H9 (cell line): ENCODE measurements around the gene ODAD2. TPM values are rescaled to one million over a fixed set of nuclear protein-coding genes. Genes with fewer than 3 reads are reported as not detected.

Experiments used
- DNase-seq: peaks from one replicate; pipeline ENCODE4 v3.0.0-alpha.2; 2017
- H2AFZ ChIP-seq: one replicate; pipeline ENCODE4 v1.6.1; 2013; ENCODE audit warnings: mild to moderate bottlenecking, low read length, control low read depth, moderate library complexity
- H2AK5ac ChIP-seq: 2 replicates; pipeline ENCODE4 v1.6.1; 2013; ENCODE audit warnings: low read length, control low read depth, mixed read lengths; ENCODE audit not compliant: insufficient read length
- H2BK120ac ChIP-seq: one replicate; pipeline ENCODE4 v1.6.1; 2013; ENCODE audit warnings: low read depth, mild to moderate bottlenecking, low read length, control low read depth, inconsistent platforms; ENCODE audit not compliant: poor library complexity, severe bottlenecking
- H2BK12ac ChIP-seq: 2 replicates; pipeline ENCODE4 v1.6.1; 2013; ENCODE audit warnings: low read length, control low read depth, mixed read lengths, low read depth; ENCODE audit not compliant: insufficient read length
- H2BK15ac ChIP-seq: 2 replicates; pipeline ENCODE4 v1.6.1; 2013; ENCODE audit warnings: low read depth, low read length, control low read depth
- H2BK20ac ChIP-seq: one replicate; pipeline ENCODE4 v1.6.1; 2013; ENCODE audit warnings: low read depth, mild to moderate bottlenecking, low read length, control low read depth, inconsistent platforms; ENCODE audit not compliant: poor library complexity, severe bottlenecking
- H2BK5ac ChIP-seq: 2 replicates; pipeline ENCODE4 v1.6.1; 2013; ENCODE audit warnings: low read length, control low read depth, mixed read lengths; ENCODE audit not compliant: insufficient read length
- H3K14ac ChIP-seq: 2 replicates; pipeline ENCODE4 v1.6.1; 2013; ENCODE audit warnings: low read length, control low read depth; ENCODE audit not compliant: insufficient read depth
- H3K18ac ChIP-seq: 2 replicates; pipeline ENCODE4 v1.6.1; 2013; ENCODE audit warnings: low read depth, mild to moderate bottlenecking, mixed read lengths, low read length, control low read depth; ENCODE audit not compliant: insufficient read length
- H3K23ac ChIP-seq: 2 replicates; pipeline ENCODE4 v1.6.1; 2013; ENCODE audit warnings: low read length, control low read depth, mixed read lengths, low read depth; ENCODE audit not compliant: insufficient read length
- H3K23me2 ChIP-seq: 2 replicates; pipeline ENCODE4 v1.6.1; 2013; ENCODE audit warnings: low read depth, mild to moderate bottlenecking, mixed read lengths, low read length, control low read depth; ENCODE audit not compliant: insufficient read length, poor library complexity, severe bottlenecking
- H3K27ac ChIP-seq: 2 replicates; pipeline ENCODE4 v1.5.1; 2013; ENCODE audit warnings: low read length, control low read depth, mixed read lengths, low read depth; ENCODE audit not compliant: insufficient read length
- H3K27me3 ChIP-seq: 2 replicates; pipeline ENCODE4 v1.6.1; 2013; ENCODE audit warnings: low read length, control low read depth, inconsistent platforms; ENCODE audit not compliant: insufficient read depth
- H3K4ac ChIP-seq: 2 replicates; pipeline ENCODE4 v1.6.1; 2013; ENCODE audit warnings: low read depth, mild to moderate bottlenecking, control low read depth, inconsistent platforms, low read length, moderate library complexity
- H3K4me1 ChIP-seq: 2 replicates; pipeline ENCODE4 v1.6.1; 2013; ENCODE audit warnings: low read length, control low read depth, inconsistent platforms; ENCODE audit not compliant: insufficient read depth
- H3K4me2 ChIP-seq: 2 replicates; pipeline ENCODE4 v1.6.1; 2013; ENCODE audit warnings: low read length, control low read depth, mixed read lengths; ENCODE audit not compliant: insufficient read length, insufficient read depth
- H3K56ac ChIP-seq: 2 replicates; pipeline ENCODE4 v1.6.1; 2013; ENCODE audit warnings: low read depth, mild to moderate bottlenecking, mixed read lengths, low read length, control low read depth; ENCODE audit not compliant: insufficient read length
- H3K79me1 ChIP-seq: 2 replicates; pipeline ENCODE4 v1.6.1; 2013; ENCODE audit warnings: low read depth, mild to moderate bottlenecking, moderate library complexity, low read length, control low read depth, inconsistent platforms; ENCODE audit not compliant: insufficient read depth, poor library complexity, severe bottlenecking
- H3K79me2 ChIP-seq: 2 replicates; pipeline ENCODE4 v1.6.1; 2013; ENCODE audit warnings: low read length, control low read depth, inconsistent platforms; ENCODE audit not compliant: insufficient read depth
- H3K9ac ChIP-seq: 2 replicates; pipeline ENCODE4 v1.6.1; 2013; ENCODE audit warnings: low read length, control low read depth, mixed read lengths; ENCODE audit not compliant: insufficient read length; ENCODE audit errors: extremely low read depth
- H3K9me3 ChIP-seq: one replicate; pipeline ENCODE4 v1.6.1; 2013; ENCODE audit warnings: low read depth, low read length, inconsistent platforms; ENCODE audit not compliant: control insufficient read depth
- H3T11ph ChIP-seq: one replicate; pipeline ENCODE4 v1.6.1; 2013; ENCODE audit warnings: mild to moderate bottlenecking, low read length, control low read depth, inconsistent platforms
- H4K20me1 ChIP-seq: one replicate; pipeline ENCODE4 v1.6.1; 2013; ENCODE audit not compliant: control insufficient read depth, insufficient read length, insufficient read depth
- H4K5ac ChIP-seq: 2 replicates; pipeline ENCODE4 v1.6.1; 2013; ENCODE audit warnings: low read depth, mild to moderate bottlenecking, mixed read lengths, low read length, control low read depth; ENCODE audit not compliant: insufficient read length
- H4K8ac ChIP-seq: replicated peaks from 2 replicates; pipeline ENCODE4 v1.6.1; 2013; ENCODE audit warnings: low read length, control low read depth, mixed read lengths, low read depth; ENCODE audit not compliant: insufficient read length
- H4K91ac ChIP-seq: 2 replicates; pipeline ENCODE4 v1.6.1; 2013; ENCODE audit warnings: low read depth, mild to moderate bottlenecking, moderate library complexity, mixed read lengths, low read length, control low read depth; ENCODE audit not compliant: insufficient read length
- H3K27ac Mint-ChIP-seq, 3 experiments: 2 replicates in 2 of 3; 3 replicates in 1 of 3; pipeline ENCODE4 v1.8.0; 2020 to 2021; ENCODE audit warnings: mixed read lengths in 3 of 3, mild to moderate bottlenecking in 1 of 3, moderate library complexity in 1 of 3
- H3K27me3 Mint-ChIP-seq: 2 replicates; pipeline ENCODE4 v1.8.0; 2021; ENCODE audit warnings: low read depth, mild to moderate bottlenecking, moderate library complexity, mixed read lengths
- H3K36me3 Mint-ChIP-seq, 3 experiments: 2 replicates in 2 of 3; 3 replicates in 1 of 3; pipeline ENCODE4 v1.8.0; 2020 to 2021; ENCODE audit warnings: low read depth in 3 of 3, mixed read lengths in 3 of 3; ENCODE audit not compliant: insufficient read depth in 1 of 3
- H3K4me1 Mint-ChIP-seq, 2 experiments: 2 replicates each; pipeline ENCODE4 v1.8.0; 2020; ENCODE audit warnings: mixed read lengths in 2 of 2
- H3K4me3 Mint-ChIP-seq, 2 experiments: 2 replicates in 1 of 2; 3 replicates in 1 of 2; pipeline ENCODE4 v1.8.0; 2020 to 2021; ENCODE audit warnings: mild to moderate bottlenecking in 2 of 2, mixed read lengths in 2 of 2, moderate library complexity in 1 of 2
- H3K9me3 Mint-ChIP-seq, 2 experiments: 2 replicates in 1 of 2; 3 replicates in 1 of 2; pipeline ENCODE4 v1.8.0; 2020; ENCODE audit warnings: mild to moderate bottlenecking in 2 of 2, mixed read lengths in 2 of 2, moderate library complexity in 1 of 2
- WGBS: extraction: QIAGEN DNeasy Blood & Tissue Kit; methylation state at CpG from one replicate; pipeline ENCODE4 v1.1.7; 2013; ENCODE audit warnings: missing lambda C conversion rate, low lambda C conversion rate, mixed read lengths; ENCODE audit not compliant: insufficient read length; ENCODE audit errors: extremely low coverage; 5-methylcytosine and 5-hydroxymethylcytosine counted together
- total RNA-seq: library from RNA; stranded (reverse); gene quantifications from 2 replicates; pipeline ENCODE4 v1.2.1, GENCODE V29; 2021
- TF ChIP-seq, protein P1 (sequence below): fragments of 200-600 bp; sonication (generic); conservative IDR thresholded peaks from 3 replicates; pipeline ENCODE4 v1.8.0; 2021; ENCODE audit warnings: antibody characterized with exemption, mild to moderate bottlenecking

The ODAD2 gene
- total RNA-seq, 1 experiment from 2014 or later, result 4.5 TPM

DNA sequence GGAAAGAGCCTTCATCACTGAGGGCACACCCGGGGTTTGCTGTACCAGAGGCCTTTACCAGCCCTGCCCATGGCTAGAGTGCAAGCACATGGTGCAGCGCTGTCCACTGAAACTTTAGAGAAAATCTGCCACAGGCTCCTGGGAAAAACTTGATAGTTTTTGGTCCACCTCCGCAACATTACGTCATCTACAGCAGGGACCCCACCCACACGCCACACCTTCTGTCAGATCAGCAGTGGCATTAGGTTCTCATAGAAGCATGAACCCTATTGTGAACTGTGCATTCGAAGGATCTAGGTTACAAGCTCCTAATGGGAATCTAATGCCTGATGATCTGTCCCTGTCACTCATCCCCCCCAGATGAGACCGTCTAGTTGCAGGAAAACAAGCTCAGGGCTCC lies 2.5 kb upstream of the ODAD2 start:
- H2AFZ ChIP-seq, result no peak overlapping the region
- H3K27ac ChIP-seq, result no peak overlapping the region
- H3K4me2 ChIP-seq, result no peak overlapping the region
- H2BK120ac ChIP-seq, result no peak overlapping the region
- TF ChIP-seq, protein P1, sequence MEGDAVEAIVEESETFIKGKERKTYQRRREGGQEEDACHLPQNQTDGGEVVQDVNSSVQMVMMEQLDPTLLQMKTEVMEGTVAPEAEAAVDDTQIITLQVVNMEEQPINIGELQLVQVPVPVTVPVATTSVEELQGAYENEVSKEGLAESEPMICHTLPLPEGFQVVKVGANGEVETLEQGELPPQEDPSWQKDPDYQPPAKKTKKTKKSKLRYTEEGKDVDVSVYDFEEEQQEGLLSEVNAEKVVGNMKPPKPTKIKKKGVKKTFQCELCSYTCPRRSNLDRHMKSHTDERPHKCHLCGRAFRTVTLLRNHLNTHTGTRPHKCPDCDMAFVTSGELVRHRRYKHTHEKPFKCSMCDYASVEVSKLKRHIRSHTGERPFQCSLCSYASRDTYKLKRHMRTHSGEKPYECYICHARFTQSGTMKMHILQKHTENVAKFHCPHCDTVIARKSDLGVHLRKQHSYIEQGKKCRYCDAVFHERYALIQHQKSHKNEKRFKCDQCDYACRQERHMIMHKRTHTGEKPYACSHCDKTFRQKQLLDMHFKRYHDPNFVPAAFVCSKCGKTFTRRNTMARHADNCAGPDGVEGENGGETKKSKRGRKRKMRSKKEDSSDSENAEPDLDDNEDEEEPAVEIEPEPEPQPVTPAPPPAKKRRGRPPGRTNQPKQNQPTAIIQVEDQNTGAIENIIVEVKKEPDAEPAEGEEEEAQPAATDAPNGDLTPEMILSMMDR, result no peak
- H4K8ac ChIP-seq, result no peak overlapping the region
- no peaks in the 10 kb centered on the region for H3K79me2 ChIP-seq
- no peak overlapping the region for H3K18ac ChIP-seq
- no peaks in the 10 kb centered on the region; a peak in 1 of 7 replicates for H3K36me3 Mint-ChIP-seq
- no peak overlapping the region for H3T11ph ChIP-seq
- no peak overlapping the region for H4K91ac ChIP-seq
- no peaks in the 10 kb centered on the region for H4K20me1 ChIP-seq
- H2BK12ac ChIP-seq, result no peak overlapping the region
- WGBS, result no CpG with 5 or more reads among the region's 7 CpGs
- no peak for DNase-seq
- no peak overlapping the region for H3K4me3 Mint-ChIP-seq
- H3K4ac ChIP-seq, result no peak overlapping the region
- H3K9me3 Mint-ChIP-seq, result no peaks in the 10 kb centered on the region
- peaks cover 10% of the 10 kb centered on the region for H3K27me3 Mint-ChIP-seq
- no peak overlapping the region for H3K56ac ChIP-seq
- H3K9me3 ChIP-seq, result no peaks in the 10 kb centered on the region
- no peak overlapping the region for H3K9ac ChIP-seq
- H2AK5ac ChIP-seq, result no peak overlapping the region
- no peak overlapping the region for H3K14ac ChIP-seq
- H3K27ac Mint-ChIP-seq, result no peak overlapping the region; a peak in 1 of 7 replicates
- no peak overlapping the region for H2BK15ac ChIP-seq
- no peaks in the 10 kb centered on the region for H3K79me1 ChIP-seq
- no peak overlapping the region for H2BK20ac ChIP-seq
- H3K4me1 ChIP-seq, result no peaks in the 10 kb centered on the region; the same call in 1 of the 2 replicates
- peaks cover 3% of the 10 kb centered on the region for H3K23me2 ChIP-seq
- no peaks in the 10 kb centered on the region for H3K27me3 ChIP-seq
- H4K5ac ChIP-seq, result no peak overlapping the region
- no peak overlapping the region for H2BK5ac ChIP-seq
- peaks cover 35 to 43% of the 10 kb centered on the region in 2 experiments for H3K4me1 Mint-ChIP-seq
- H3K23ac ChIP-seq, result no peak overlapping the region
